NCI-H2196 (cell line): ENCODE measurements around the gene TRERF1.

Experiments
- DNase-seq: peaks from one replicate; lab custom pipeline; 2025; ENCODE audit not compliant: unreplicated experiment; lab: John Stamatoyannopoulos, UW

TRERF1 gene

DNA sequence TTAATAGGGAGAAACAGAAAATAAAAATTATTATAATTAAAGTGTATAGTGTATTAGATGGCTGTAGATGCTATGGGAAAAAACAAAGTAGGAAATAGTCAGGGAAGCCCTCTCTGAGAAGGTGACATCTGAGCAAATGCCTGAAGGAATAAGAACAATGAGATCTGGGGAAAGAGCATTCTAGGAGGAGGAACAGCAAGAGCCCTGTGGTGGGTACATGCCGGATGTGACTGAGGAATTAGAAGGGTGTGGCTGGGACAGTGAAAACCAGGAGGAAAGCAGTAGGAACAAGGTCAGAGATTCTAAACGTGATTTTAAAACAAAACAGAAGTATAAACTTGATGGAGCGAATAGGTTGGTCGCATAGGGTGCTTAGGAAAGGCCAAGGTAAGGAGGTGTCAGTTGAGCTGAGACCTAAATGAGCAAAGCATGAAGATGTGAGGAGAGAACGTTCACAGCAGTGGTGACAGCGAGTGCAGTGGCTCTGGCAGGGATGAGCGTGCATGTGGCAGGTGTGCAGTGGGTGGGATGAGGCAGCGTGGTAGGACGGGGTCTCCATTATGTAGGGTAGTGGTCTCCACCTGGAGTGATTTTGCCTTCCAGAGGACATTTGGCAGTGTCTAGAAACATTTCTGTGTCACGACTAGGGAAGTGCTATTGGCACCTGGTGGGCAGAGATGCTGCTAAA lies 137.0 kb downstream of the TRERF1 start:
- no peak for DNase-seq

- DNase-seq, result no peak
These were observed 137.7 kb downstream of the TRERF1 start for GRCh38 chr6:42313941-42314570.

- no peak for DNase-seq
These were observed 138.7 kb downstream of the TRERF1 start for GRCh38 chr6:42313038-42313437.

DNA sequence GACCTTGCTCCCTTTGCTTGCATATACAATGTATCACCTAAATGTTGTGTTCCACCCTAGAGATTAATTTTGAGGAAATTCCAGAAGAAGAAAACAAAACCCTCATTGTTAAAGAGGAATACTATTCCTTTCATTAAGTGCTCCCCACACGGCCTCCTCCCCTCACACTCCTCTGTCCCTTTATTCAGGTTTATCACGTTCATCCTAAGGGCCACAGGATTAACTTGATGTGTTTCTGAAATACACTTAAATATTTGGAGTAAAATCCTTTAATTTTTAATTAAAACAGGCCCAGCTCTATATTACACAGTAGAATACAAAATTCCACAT lies 144.6 kb downstream of the TRERF1 start:
- DNase-seq, result no peak

DNA sequence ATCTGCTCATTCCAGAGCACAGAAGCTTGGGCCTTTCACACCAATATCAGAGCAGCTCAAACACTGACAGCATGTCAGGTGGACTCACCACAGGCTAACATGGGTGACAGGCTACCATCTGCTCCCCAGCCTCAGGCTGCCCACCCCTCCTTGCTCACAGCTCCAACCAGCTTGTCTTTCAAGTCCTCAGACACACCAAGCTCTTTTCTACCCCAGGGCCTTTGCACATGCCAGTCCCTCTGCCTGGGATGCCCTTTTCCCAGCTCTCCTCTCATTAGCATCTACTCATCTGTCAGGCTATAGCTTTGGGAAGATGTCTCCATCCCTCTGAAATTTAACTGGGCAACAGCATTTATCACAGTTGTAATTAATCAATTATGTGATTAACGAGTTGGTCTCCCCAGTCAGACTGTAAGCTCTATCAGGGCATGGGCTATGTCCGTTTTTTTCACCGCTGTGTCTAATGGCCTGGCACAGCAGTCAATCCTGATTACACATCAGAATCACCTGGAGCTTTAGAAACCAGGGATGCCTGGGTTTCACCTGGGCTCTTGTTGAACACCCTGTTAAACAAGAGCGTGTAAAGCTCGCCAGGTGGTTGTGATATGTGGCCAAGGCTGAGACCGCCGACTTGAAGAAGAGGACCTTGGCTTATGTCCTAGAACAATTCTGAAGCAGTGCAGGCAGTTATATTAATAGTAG lies 145.1 kb downstream of the TRERF1 start:
- no peak for DNase-seq

- no peak for DNase-seq
These were observed 147.5 kb downstream of the TRERF1 start for GRCh38 chr6:42304053-42304712.

DNA sequence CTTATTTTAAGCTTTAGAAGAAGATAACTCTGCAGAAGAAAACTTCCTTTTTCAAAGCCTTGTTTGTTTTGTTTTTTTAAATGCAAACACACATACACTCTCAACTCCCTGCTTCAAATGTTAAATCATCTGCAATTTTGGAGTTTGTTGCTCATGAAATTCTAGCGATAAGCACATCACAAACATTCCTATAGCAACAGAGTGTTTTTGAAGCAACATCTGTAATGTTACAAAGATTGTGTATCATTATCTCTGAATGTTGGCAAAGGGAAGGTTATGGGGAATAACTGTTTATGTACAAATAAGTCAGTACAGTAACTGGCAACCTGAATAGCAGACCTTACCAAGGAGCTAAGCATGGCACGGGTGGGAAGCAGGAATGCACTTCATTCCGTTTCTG lies 149.3 kb downstream of the TRERF1 start:
- no peak for DNase-seq

GRCh38 chr6:42301986-42302385 lies 149.7 kb downstream of the TRERF1 start:
- DNase-seq, result no peak

DNA sequence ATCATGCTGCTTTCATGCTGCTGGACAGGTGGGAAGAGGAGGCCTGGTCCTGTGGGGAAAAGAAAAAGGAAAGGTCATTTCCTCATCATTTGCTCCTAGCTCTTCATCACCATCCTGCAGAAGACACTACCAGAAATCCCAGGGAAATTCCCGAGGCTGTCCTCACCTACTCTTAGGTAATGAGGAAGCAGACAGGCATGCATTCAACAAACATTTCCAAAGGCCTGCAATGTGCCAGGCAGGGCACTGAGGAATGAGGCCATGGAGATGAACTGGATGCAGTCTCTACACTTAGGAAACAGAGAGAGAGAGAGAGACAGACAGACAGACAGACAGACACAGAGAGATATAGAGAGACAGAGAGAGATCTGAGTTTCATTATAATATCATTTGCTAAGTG lies 151.0 kb downstream of the TRERF1 start:
- no peak for DNase-seq

DNA sequence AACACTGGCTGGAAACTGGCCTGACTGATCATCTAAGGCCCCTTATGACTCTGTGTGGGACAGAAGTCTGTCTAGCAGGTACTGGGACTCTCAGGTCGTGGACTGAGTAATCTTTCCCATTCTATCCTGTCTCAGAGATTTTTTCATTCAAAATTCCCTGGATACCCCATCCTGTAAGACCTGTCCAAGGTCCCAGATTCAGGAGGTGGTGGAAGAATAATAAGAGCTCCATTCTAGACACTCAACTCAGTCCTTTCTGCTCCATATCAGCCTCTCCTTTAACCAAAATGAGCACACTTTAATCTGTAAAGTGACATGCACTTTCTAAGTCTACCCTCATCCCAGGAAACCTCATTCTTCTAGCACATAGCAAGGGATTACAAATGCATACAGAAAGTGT lies 151.5 kb downstream of the TRERF1 start:
- no peak for DNase-seq

- DNase-seq, result no peak
These were observed 154.1 kb downstream of the TRERF1 start for GRCh38 chr6:42297661-42298060.

DNA sequence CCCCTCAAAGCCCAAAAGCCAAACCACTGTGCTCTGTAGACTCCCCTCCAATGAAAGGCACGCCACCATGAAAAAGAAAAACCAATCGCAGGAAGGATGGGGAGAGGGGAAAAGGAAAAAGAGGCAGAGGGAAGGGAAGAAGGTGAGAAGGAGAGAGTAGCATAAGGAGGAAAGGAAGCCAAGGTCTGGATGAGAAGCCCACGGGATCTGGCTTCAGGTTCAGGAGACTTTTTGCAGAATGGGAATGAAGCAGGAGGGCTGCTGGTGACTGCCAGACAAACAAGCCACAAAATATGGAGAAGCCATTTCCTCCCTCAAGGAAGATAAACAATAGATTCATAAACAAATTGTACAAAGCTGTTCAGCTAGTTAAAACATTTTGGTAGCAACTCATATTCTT lies 155.1 kb downstream of the TRERF1 start:
- DNase-seq, result no peak

- no peak for DNase-seq
These were observed 156.0 kb downstream of the TRERF1 start for GRCh38 chr6:42295677-42296076.

GRCh38 chr6:42295181-42295580 lies 156.5 kb downstream of the TRERF1 start:
- no peak for DNase-seq

- DNase-seq, result no peak
These were observed 157.0 kb downstream of the TRERF1 start for GRCh38 chr6:42294759-42295158.

DNA sequence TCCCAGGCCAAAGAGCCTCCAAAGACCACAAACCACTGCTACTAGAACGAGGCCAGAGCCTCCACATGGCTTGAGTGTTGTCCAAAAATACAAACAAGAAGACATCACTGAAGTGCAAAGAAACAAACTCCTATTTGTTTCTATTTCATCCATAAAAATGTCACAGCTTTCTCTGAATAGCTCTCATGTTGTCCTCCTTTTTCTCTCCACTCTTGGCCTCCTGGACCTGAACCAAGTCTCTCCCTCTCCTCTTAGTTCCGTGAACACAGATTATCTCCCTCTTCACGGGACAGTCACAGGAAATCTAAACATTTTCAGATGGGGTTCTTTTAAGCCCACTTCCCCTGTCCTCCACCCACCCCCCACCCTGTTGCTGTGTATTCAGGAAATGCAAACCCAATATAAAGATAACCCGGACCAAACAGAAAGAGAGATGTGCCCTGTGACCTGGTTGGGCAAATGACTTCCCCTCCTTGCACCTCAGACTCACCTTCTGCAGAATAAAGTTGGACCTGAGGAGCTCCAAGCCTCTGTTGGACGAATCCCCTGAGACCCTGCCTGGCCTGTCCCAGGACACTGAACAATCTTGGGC lies 158.2 kb downstream of the TRERF1 start:
- no peak for DNase-seq

- no peak for DNase-seq
These were observed 159.6 kb downstream of the TRERF1 start for GRCh38 chr6:42292004-42292740.

DNA sequence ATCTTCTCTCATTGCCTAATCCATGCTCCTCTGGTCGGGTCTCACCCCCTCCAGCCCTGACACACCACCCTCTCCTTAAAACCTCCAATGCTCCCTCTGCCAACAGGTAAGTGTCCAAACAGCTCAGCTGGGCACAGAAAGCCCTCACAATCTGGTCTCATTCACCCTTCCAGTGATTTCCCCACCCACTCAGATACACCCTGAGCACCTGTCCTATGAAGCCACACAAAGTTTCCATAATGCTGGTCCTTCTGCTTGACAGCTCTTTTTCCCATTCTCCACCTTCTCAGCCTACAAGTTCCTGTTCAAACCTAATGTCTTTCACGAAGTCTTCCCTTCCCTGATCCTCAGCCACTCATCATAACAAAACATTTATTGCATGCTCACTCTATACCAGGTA lies 164.0 kb downstream of the TRERF1 start:
- DNase-seq, result no peak

DNA sequence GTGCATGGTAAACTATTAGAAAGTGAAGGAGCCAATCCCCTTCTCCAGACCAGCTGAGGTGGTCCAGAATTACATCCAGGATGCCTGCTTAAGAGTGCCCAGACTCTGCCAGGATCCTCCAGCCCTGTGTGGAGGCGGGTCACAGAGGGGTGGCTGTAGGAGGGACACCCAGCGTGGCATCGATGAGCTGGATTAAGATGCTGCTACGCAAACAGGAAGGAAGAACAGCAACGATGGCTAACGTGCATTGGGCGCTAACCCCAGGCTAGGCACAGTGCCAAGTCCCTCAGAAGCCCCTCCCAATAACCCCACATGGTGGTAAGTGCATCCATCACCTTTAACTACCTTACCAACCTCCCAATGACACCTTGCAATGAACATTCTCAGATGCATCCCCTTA lies 170.2 kb downstream of the TRERF1 start:
- no peak for DNase-seq

DNA sequence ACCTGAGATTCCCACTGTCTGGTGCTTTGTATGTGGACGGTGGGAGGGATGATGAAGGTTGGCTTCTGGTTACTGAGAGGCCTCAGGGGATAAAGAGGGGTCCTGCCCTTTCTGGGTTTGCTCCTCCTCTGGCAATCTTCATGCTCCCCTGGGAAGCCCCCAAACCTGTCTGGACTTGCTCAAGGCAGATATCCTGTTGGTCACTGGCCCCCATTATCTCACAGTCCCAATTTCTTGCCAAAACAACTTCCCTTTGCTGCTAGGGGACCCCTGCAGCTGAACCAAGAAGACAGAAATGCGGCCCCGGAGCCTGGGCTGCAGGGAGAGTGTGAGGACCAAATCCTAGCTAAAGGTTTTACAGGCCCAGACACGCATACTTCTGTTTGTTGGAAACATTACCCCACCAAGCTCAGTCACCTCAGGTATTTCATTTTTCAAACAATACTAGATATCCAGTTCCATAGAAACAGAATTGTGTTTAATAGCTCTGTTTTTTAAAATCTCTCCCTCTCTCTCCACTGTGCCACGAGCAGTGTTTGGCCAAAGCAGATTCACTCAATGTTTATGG lies 170.7 kb downstream of the TRERF1 start:
- DNase-seq, result no peak
